ENCODE data around the gene LAMA2.

Gene LAMA2

GRCh38 chr6:129183187-129183591 lies 300.3 kb downstream of the LAMA2 start:
- DNase-seq (ENCODE audit: low read depth, low spot score): no peak
- no peak overlapping the region for H3K4me3 ChIP-seq (ENCODE audit: low read depth, low read length)
- TF ChIP-seq CTCF (IDR thresholded peaks at IDR 0.05; ENCODE audit: low read depth, low read length): no peak
- in situ Hi-C loops (cut with HindIII; ENCODE audit: low sequenced_read_pairs): no loop called here

GRCh38 chr6:129183681-129184301 lies 300.9 kb downstream of the LAMA2 start:
- DNase-seq (ENCODE audit: low read depth, low spot score): peak; percentile 52
- H3K4me3 ChIP-seq (ENCODE audit: low read depth, low read length): no peak overlapping the region
- TF ChIP-seq CTCF (IDR thresholded peaks at IDR 0.05; ENCODE audit: low read depth, low read length): no peak
- in situ Hi-C loops (cut with HindIII; ENCODE audit: low sequenced_read_pairs): no loop called here

GRCh38 chr6:129184324-129184723 lies 301.4 kb downstream of the LAMA2 start:
- TF ChIP-seq CTCF (IDR thresholded peaks at IDR 0.05; ENCODE audit: low read depth, low read length): no peak
- H3K4me3 ChIP-seq (ENCODE audit: low read depth, low read length): no peak overlapping the region
- in situ Hi-C loops (cut with HindIII; ENCODE audit: low sequenced_read_pairs): no loop called here
- no peak for DNase-seq (ENCODE audit: low read depth, low spot score)

GRCh38 chr6:129184808-129185366 lies 301.9 kb downstream of the LAMA2 start:
- no peak for TF ChIP-seq CTCF (IDR thresholded peaks at IDR 0.05; ENCODE audit: low read depth, low read length)
- in situ Hi-C loops (cut with HindIII; ENCODE audit: low sequenced_read_pairs): no loop called here
- peak; percentile 37 for DNase-seq (ENCODE audit: low read depth, low spot score)
- no peak overlapping the region for H3K4me3 ChIP-seq (ENCODE audit: low read depth, low read length)

DNA sequence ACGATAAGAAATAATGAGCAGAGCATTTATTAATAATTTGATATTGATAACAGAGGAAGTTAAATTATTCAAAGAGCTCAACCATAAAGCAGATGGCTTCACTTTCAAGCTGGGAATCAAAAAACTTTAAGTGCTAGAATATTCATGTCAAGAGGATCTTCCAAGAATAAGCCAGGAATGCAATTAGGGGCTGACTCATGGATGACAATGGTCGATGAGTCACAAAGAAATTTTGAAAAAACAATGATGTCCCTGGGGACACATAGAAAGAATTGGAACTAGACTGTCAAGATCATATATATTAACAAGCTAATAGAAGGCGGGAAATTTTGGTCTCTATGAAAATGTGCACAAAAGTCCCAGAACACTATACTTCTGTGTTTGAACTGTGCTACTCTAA lies 304.1 kb downstream of the LAMA2 start:
- peak; percentile 80 for DNase-seq (ENCODE audit: low read depth, low spot score)

GRCh38 chr6:129188306-129188705 lies 305.4 kb downstream of the LAMA2 start:
- H3K4me3 ChIP-seq (ENCODE audit: low read depth, low read length): no peak overlapping the region
- in situ Hi-C loops (cut with HindIII; ENCODE audit: low sequenced_read_pairs): no loop called here
- TF ChIP-seq CTCF (IDR thresholded peaks at IDR 0.05; ENCODE audit: low read depth, low read length): no peak
- no peak for DNase-seq (ENCODE audit: low read depth, low spot score)

More for the DNA sequence above, 304.1 kb downstream of the LAMA2 start:
- no peak overlapping the region for H3K4me3 ChIP-seq (ENCODE audit: low read depth, low read length)
- in situ Hi-C loops (cut with HindIII; ENCODE audit: low sequenced_read_pairs): no loop called here
- TF ChIP-seq CTCF (IDR thresholded peaks at IDR 0.05; ENCODE audit: low read depth, low read length): no peak
